Posterior vena cava (tissue), 2 donors: ENCODE measurements around the gene CDR2L. TPM values are rescaled to one million over a fixed set of nuclear protein-coding genes. Genes with fewer than 3 reads are reported as not detected.

Experiments used
- DNase-seq: peaks from one replicate; pipeline ENCODE4 v3.0.0-alpha.2; 2020; ENCODE audit warnings: low spot score
- intact Hi-C, 2 donors: fragments of 100-400 bp; cut with DNase I; formaldehyde crosslinking; loops; one replicate each; pipeline versions ENCODE4 v1.14.1 to v1.14.2; 2022 to 2023
- total RNA-seq, 2 donors: library from RNA; stranded (reverse); fragmentation: NEBNext Ultra II Directional; extraction: Animal tissue kit (Norgen Biotek cat#: 25700); gene quantifications; one replicate each; pipeline ENCODE4 v1.2.1, GENCODE V29; 2021
- donor health status: DM: yes; HTN: yes; CAD: no.
- donor health status: DM: yes; HTN: yes; CAD: no.

The CDR2L gene
- total RNA-seq, 2 donors from 2014 or later = 17.4 to 26.0 TPM

DNA sequence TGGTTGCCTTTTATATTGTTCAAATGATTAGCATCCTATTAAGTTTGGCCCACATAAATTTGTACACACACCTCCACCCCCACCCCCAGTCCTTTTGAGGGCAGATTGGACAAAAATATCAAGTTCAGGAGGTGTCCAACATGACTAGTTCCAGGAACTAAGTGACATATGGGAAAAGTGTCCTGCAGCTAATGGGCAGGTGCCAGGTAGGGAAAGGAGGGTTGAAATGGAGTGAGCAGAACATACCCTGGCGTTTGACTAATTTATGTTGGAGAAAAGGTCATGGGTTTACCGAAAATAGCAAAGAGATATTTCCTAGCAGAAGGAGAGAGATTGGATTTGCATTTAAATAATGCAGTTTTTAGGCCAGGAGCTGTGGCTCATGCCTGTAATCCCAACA lies 64.5 kb downstream of the CDR2L start:
- intact Hi-C loops = loop anchor here in 1 of 2 donors (2.0 kb wide), 1 partner anchor 67 kb away; no protein-coding TSS in a partner anchor
- DNase-seq = no peak

Other genes starting within 250 kb of the CDR2L start
- 10 to 100 TPM in 1 of 2 donors, 1 to 10 TPM in 1; 7.0 to 11.5 TPM for gene NHERF1, start 239.0 kb upstream of the CDR2L start, total RNA-seq
- gene NAT9, start 211.3 kb upstream of the CDR2L start, total RNA-seq = 10 to 100 TPM; 26.8 to 31.7 TPM
- under 1 TPM; 0.38 to 0.65 TPM for gene GRIN2C, start 127.7 kb upstream of the CDR2L start, total RNA-seq
- 1 to 10 TPM; 3.3 to 6.2 TPM for gene FDXR, start 114.6 kb upstream of the CDR2L start, total RNA-seq
- gene FADS6, start 94.0 kb upstream of the CDR2L start, total RNA-seq = not detected
- not detected for gene USH1G, start 64.4 kb upstream of the CDR2L start, total RNA-seq
- not detected for gene OTOP2, start 63.4 kb upstream of the CDR2L start, total RNA-seq
- not detected for gene OTOP3, start 51.7 kb upstream of the CDR2L start, total RNA-seq
- 10 to 100 TPM; 11.7 to 13.0 TPM for gene HID1, start 14.9 kb upstream of the CDR2L start, total RNA-seq
- 10 to 100 TPM; 23.3 to 23.5 TPM for gene MRPL58, start 25.0 kb downstream of the CDR2L start, total RNA-seq
- 100 to 1,000 TPM; 205 to 235 TPM for gene ATP5PD, start 59.3 kb downstream of the CDR2L start, total RNA-seq
- gene KCTD2, start 59.6 kb downstream of the CDR2L start, total RNA-seq = 10 to 100 TPM; 23.0 to 25.0 TPM
- 1 to 10 TPM; 6.1 to 8.1 TPM for gene SLC16A5, start 100.3 kb downstream of the CDR2L start, total RNA-seq
- 1 to 10 TPM; 5.8 to 6.4 TPM for gene ARMC7, start 122.3 kb downstream of the CDR2L start, total RNA-seq
- gene NT5C, start 144.1 kb downstream of the CDR2L start, total RNA-seq = 10 to 100 TPM; 26.2 to 33.0 TPM
- 10 to 100 TPM; 20.1 to 22.3 TPM for gene JPT1, start 166.9 kb downstream of the CDR2L start, total RNA-seq
- 100 to 1,000 TPM; 221 to 238 TPM for gene SUMO2, start 195.3 kb downstream of the CDR2L start, total RNA-seq
- gene NUP85, start 218.0 kb downstream of the CDR2L start, total RNA-seq = 10 to 100 TPM; 49.6 to 50.9 TPM